GM18499 (cell line): Measurements from ENCODE around the gene EXOSC6.
A peak's percentile ranks its signal among the peaks of the same experiment; 100 is the strongest.
"Not testable (repeated sequence)": the region's sequence is repeated elsewhere in the genome, so short reads cannot be mapped to it uniquely, and the experiment has no call there.

Experiments used
- ATAC-seq: cut with Tn5 transposase; IDR thresholded peaks from one replicate; pipeline ENCODE4 v1.9.1; 2021; ENCODE audit warnings: moderate number of reproducible peaks; ENCODE audit not compliant: insufficient read depth, unreplicated experiment

The EXOSC6 gene

DNA sequence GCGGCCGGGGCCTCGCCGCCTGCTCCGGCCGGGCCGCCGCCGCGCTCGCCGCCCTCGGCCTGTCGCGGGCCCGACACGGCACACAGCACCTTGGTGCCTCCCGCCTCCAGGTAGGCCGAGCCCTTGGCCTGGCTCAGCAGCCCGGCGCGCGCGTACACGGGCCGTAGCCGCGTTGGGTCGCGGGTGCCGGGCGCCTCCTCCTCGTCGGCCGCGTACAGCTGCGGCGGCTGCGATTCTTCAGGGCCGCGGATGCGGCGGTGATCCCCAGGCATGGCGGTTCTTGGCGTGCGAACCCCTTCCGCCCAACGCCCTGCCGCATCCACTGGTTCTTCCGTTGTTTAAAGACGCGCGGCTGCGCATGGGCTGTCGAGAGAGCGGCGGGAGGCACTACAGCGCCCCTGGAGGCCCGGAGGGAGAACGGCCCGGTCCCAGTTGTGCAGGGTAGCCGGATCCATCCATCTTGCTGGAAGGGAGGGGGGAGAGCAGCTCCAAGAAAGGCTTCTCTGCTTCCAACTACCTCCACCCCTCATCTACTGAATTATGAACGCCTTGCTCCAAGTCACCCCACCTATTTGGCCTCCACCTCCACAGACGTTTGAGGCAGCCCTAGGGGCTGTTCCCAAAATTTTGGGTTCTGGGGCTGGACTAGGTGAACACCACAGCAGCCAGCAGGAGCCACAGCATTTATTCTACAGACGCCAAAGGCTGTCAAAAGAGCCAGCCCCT is at the start of gene EXOSC6:
Gene EXOSC6, minus strand, starts transcription at position 312 of the 726 bp plus-strand sequence. Its CDS starts 40 bp downstream, at position 272.
- peak; percentile 74 for ATAC-seq

DNA sequence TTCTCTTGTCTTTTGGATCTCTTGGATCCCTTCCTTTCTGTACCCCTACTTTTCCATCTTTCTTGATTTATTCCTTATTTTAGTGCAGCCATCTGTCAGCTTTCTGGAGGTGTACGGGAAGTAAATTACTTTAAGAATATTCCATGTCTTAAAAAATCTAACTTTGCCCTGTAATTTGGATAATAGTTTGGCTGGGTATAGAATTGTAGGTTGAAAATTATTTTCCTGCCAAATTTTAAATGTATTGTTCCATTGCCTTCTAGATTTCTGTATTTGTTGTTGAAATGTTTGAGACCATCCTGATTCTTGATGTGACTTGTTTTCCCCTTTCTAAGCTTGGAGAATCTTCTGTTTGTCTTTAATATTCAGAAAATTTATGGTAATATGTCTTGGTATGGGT is 49.4 kb upstream of the EXOSC6 start:
- no peak for ATAC-seq

DNA sequence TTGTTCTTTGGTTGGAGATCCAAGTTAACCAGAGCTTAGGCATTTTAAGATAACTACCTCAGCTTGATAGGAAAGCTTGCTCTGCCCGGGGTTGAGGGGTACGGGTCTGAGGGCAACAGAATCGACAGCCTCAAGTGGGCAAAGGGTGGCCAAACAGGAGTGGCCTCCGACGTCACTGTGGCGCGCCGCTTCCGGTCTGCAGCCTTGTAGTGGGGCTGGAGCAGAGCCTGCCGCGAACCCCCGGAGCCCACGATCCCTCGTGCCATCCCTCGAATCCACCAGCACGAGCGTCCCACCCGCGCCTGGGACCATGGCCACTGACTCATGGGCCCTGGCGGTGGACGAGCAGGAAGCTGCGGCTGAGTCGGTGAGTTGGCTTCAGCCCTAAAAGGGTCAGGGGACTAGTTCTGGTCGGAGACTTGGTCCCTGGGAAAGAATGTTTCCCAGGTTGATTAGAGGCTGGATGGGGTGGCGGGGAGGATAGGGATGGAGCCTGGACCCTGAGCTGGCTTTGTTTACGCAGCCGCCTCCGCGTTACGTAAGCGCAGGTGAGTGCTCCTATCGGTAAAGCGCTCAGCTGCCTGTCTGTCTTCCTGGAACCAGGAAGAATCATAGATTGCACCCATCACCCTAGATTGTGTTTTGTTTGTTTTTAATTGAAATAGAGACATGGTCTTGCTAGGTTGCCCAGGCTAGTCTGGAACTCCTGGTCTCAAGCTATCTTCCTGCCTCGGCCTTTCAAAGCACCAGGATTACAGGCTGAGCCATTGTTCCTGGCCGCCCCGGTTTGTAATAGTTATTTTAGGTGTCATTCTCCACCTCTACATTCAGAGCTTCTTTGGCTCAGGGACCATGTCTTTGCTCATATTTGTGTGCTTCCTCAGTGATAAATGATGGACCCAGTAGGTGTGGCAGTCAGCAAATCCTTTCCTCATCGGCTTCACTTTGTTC is 47.5 kb upstream of the EXOSC6 start, which contains the start of gene DDX19B:
Gene DDX19B, plus strand, starts transcription at position 199 of the 951 bp plus-strand sequence. Its CDS starts 112 bp downstream, at position 311.
- no peak for ATAC-seq

DNA sequence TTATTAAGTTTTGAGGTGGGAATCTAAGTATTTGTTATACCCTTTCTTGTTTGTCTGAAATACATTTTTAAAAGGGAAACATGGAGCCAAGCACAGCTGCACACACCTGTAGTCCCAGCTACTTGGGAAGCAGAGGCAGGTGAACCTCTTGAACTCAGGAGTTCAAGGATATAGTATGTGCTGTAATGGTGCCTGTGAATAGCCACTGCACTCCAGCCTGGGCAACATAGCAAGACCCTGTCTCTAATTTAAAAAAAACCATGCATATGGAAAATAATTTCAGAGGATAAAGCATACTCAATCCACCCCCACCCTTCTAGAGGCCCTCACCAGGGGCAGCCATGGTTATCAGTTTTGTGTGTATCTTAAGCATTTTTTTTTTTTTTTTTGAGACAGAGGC is 43.9 kb upstream of the EXOSC6 start:
- ATAC-seq, result no peak

- ATAC-seq, result no peak
Measured at GRCh38 chr16:70294385-70295025, 42.8 kb upstream of the EXOSC6 start.

GRCh38 chr16:70292148-70292547 is 40.4 kb upstream of the EXOSC6 start:
- not testable (repeated sequence) for ATAC-seq

DNA sequence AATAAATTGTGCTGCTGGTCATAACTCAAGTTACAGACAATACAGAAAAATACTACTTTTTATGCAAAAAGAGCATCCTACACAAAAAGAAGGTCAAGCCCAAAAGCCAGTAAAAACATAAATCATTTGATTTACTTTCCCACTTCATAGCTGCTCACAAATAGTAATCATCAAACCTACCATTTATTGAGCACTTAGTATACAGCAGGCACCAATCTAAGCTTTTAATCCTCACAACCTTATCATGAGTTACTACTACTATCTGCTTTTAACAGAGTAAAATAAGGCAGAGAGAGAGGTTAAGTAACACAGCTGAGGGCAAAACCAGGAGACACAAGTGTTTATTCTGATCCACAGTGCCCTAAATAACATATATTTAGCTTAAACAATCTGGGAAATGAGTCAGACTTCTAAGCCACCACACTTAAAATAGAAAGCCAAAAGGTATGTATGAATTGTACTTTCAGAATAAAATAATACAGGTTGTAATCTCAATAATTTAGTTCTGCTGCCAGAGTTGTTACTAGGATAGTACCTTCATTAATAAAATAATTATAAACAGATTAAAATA is 39.3 kb upstream of the EXOSC6 start:
- ATAC-seq, result no peak

- ATAC-seq, result peak; percentile 86
Measured at GRCh38 chr16:70289229-70290094, 37.7 kb upstream of the EXOSC6 start, which contains the start of gene AARS1. TSS of gene AARS1 (minus strand) at chr16:70289506. CDS start at chr16:70282763, 6,743 bp downstream.

GRCh38 chr16:70287304-70287971 is 35.7 kb upstream of the EXOSC6 start:
- ATAC-seq, result not testable (repeated sequence)

DNA sequence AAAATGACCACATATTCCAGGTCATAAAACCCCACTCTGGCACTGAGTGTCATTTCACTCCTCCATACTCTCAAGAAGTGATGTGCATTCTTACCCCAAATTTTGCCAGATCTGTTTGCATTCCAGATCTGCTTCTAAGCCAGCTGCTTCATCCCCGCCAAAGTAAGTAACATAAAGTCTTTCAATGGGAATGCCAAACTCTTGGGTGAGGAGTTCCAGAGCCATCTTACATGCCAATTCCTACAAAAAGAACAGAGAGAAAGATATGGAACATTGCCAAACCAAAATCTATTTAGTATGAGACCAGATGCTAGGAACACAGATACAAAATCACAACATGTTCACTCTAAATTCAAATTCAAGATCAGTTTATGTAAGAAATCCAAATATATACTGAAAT is 24.7 kb upstream of the EXOSC6 start:
- ATAC-seq, result no peak

DNA sequence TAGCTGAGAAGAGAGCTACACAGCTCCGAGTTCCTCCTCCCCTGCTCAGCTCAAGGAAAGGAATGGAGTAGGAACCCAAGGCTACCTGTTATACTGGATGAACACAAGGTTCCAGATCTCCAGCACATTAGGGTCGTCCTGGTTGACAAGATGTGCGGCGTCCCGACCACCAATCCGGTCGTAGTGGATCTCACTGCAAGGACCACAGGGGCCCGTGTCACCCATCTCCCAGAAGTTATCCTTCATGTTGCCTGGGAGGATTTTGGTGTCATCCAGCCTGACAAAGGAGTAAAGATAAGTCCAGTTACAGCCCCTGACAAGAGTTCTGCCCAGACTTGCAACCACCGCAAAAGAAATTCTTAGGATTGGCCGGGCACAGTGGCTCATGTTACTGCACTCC is 20.0 kb upstream of the EXOSC6 start:
- ATAC-seq, result no peak

GRCh38 chr16:70270176-70270575 is 18.4 kb upstream of the EXOSC6 start:
- no peak for ATAC-seq

- ATAC-seq, result no peak
Measured at GRCh38 chr16:70269471-70269870, 17.7 kb upstream of the EXOSC6 start.

- not testable (repeated sequence) for ATAC-seq
Measured at GRCh38 chr16:70267922-70268321, 16.2 kb upstream of the EXOSC6 start.

DNA sequence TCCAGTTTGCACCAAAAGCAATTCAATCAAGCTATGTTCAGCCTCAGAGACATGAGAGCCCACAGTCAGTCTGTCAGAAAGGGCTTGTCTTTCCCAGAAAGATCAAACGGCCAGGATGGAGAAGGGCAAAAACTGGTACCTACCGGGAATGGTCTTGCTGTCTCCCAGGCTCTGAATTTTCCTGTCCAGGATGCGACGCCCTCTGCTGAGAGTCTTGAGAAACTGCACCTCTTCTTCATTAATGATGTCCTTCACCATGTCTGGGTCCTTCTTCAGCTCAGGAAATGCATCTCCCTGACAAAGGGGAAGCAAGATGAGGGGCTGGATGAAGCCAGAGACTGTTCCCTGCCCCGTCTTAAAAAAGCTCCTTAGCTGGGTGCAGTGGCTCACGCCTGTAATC is 15.8 kb upstream of the EXOSC6 start:
- no peak for ATAC-seq

- not testable (repeated sequence) for ATAC-seq
Measured at GRCh38 chr16:70259903-70260302, 8.2 kb upstream of the EXOSC6 start.

- no peak for ATAC-seq
Measured at GRCh38 chr16:70258946-70259345, 7.2 kb upstream of the EXOSC6 start.

GRCh38 chr16:70258065-70258464 is 6.3 kb upstream of the EXOSC6 start:
- ATAC-seq, result no peak

DNA sequence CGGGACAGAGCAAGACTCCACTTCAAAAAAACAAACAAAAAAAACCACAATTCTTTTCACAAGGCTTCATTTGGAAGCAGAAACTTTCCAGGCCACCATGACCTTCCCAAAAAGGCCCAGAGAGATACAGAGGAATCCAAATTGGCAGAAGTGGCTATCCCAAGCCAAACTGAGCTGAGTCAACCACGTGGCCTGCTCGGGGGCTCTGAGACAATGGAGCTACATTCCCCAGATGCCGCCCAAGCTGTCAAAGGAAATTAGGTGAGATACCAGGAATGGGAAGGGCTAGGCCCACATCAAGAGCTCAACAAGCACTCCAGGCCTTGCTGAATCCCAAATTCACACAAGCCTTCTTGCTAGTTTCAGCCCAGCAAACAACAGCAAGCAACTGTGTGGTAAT is 5.7 kb upstream of the EXOSC6 start:
- no peak for ATAC-seq
